Measurements from ENCODE around the gene SPZ1.

DNA sequence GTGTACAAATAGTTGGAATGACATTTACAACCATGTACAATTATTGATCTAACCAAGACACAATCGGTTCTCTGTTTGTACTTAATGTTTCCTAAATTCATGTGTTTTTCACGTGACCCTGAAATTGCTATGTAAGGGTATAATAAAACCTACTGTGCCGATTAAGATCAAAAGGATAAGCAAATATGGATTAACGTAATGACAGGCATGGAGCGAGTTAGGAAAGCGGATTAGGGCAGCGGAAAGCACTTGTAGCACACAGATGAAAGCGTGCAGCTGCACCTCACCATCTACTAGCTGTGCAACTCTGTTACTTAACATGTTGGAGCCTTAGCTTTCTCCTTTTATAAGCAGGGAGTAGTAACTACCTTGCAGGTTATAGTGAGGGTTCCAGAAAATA is 49.7 kb downstream of the SPZ1 start:
- TF ChIP-seq, protein P1, sequence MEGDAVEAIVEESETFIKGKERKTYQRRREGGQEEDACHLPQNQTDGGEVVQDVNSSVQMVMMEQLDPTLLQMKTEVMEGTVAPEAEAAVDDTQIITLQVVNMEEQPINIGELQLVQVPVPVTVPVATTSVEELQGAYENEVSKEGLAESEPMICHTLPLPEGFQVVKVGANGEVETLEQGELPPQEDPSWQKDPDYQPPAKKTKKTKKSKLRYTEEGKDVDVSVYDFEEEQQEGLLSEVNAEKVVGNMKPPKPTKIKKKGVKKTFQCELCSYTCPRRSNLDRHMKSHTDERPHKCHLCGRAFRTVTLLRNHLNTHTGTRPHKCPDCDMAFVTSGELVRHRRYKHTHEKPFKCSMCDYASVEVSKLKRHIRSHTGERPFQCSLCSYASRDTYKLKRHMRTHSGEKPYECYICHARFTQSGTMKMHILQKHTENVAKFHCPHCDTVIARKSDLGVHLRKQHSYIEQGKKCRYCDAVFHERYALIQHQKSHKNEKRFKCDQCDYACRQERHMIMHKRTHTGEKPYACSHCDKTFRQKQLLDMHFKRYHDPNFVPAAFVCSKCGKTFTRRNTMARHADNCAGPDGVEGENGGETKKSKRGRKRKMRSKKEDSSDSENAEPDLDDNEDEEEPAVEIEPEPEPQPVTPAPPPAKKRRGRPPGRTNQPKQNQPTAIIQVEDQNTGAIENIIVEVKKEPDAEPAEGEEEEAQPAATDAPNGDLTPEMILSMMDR (conservative IDR thresholded peaks at IDR 0.05) = no peak
- no peak for TF ChIP-seq EZH2 (IDR thresholded peaks at IDR 0.05; ENCODE audit: low read depth)
